MM.1S (cell line): ENCODE data around the gene PPM1A.

Source experiments
- DNase-seq: peaks from one replicate; pipeline ENCODE4 v3.0.0-alpha.2; 2015
- H2AFZ ChIP-seq: fragments of 300-600 bp; sonication (generic); 2 replicates; pipeline ENCODE4 v1.6.0; 2016; ENCODE audit warnings: antibody characterized with exemption, low read length
- H3F3A ChIP-seq: fragments of 300-600 bp; sonication (generic); 2 replicates; pipeline ENCODE4 v1.6.1; 2016; ENCODE audit warnings: mild to moderate bottlenecking, antibody characterized with exemption, low read length, moderate library complexity, mixed read lengths; ENCODE audit not compliant: insufficient read depth
- H3K27ac ChIP-seq: fragments of 300-600 bp; sonication (generic); 2 replicates; pipeline ENCODE4 v1.5.1; 2016; ENCODE audit warnings: mild to moderate bottlenecking, low read length
- H3K27me3 ChIP-seq: fragments of 300-600 bp; sonication (generic); replicated peaks from 2 replicates; pipeline ENCODE4 v1.6.0; 2016; ENCODE audit warnings: low read length; ENCODE audit not compliant: insufficient read depth
- H3K36me3 ChIP-seq: fragments of 300-600 bp; sonication (generic); replicated peaks from 2 replicates; pipeline ENCODE4 v1.6.1; 2016; ENCODE audit warnings: mild to moderate bottlenecking, low read length, mixed read lengths; ENCODE audit not compliant: insufficient read depth
- H3K4me1 ChIP-seq: fragments of 300-600 bp; sonication (generic); 2 replicates; pipeline ENCODE4 v1.6.1; 2016; ENCODE audit warnings: low read length, mixed read lengths
- H3K4me2 ChIP-seq: fragments of 300-600 bp; sonication (generic); 2 replicates; pipeline ENCODE4 v1.6.0; 2016; ENCODE audit warnings: low read depth, low read length
- H3K4me3 ChIP-seq: fragments of 300-600 bp; sonication (generic); 2 replicates; pipeline ENCODE4 v1.5.1; 2016; ENCODE audit warnings: low read length, mixed read lengths
- H3K79me2 ChIP-seq: fragments of 300-600 bp; sonication (generic); 2 replicates; pipeline ENCODE4 v1.6.1; 2016; ENCODE audit warnings: mixed run types, low read length, mixed read lengths
- H3K9ac ChIP-seq: fragments of 300-600 bp; sonication (generic); 2 replicates; pipeline ENCODE4 v1.6.1; 2016; ENCODE audit warnings: low read length, mixed read lengths
- H3K9me2 ChIP-seq: fragments of 300-600 bp; sonication (generic); replicated peaks from 2 replicates; pipeline ENCODE4 v1.6.1; 2016; ENCODE audit warnings: mild to moderate bottlenecking, low read length, mixed read lengths; ENCODE audit not compliant: insufficient read depth
- H3K9me3 ChIP-seq: fragments of 300-600 bp; sonication (generic); replicated peaks from 2 replicates; pipeline ENCODE4 v1.6.1; 2016; ENCODE audit warnings: mild to moderate bottlenecking, low read length, mixed read lengths; ENCODE audit not compliant: insufficient read depth
- H4K20me1 ChIP-seq: fragments of 300-600 bp; sonication (generic); 2 replicates; pipeline ENCODE4 v1.6.1; 2016; ENCODE audit warnings: mild to moderate bottlenecking, low read length, moderate library complexity, mixed read lengths; ENCODE audit not compliant: insufficient read depth
- CTCF ChIP-seq: fragments of 300-600 bp; sonication (generic); IDR thresholded peaks from 2 replicates; pipeline ENCODE4 v1.5.1; 2016; ENCODE audit warnings: antibody characterized with exemption, low read length, mixed read lengths
- EZH2 ChIP-seq: fragments of 300-600 bp; sonication (generic); optimal IDR thresholded peaks from 2 replicates; pipeline ENCODE3; 2017; ENCODE audit warnings: low read depth, mild to moderate bottlenecking, antibody characterized with exemption, low read length, mixed read lengths
- EZH2phosphoT487 ChIP-seq: fragments of 300-600 bp; sonication (generic); IDR thresholded peaks from 2 replicates; pipeline ENCODE4 v1.6.1; 2018; ENCODE audit warnings: antibody characterized with exemption, low read length

The PPM1A gene

GRCh38 chr14:60220917-60221316 lies 28.1 kb upstream of the PPM1A start:
- Histone ChIP-seq H3K4me2 (no peak overlapping the region), H3K4me3 (no peak overlapping the region), H2AFZ (no peak overlapping the region), H3F3A (no peaks in the 10 kb centered on the region), H3K9me2 (no peaks in the 10 kb centered on the region), H3K36me3 (no peaks in the 10 kb centered on the region), H3K27ac (no peak overlapping the region), H3K9me3 (no peaks in the 10 kb centered on the region), H3K27me3 (no peaks in the 10 kb centered on the region), H3K4me1 (no peaks in the 10 kb centered on the region), H4K20me1 (no peaks in the 10 kb centered on the region), H3K9ac (no peak overlapping the region), H3K79me2 (no peaks in the 10 kb centered on the region)
- DNase-seq = no peak
- no peak for TF ChIP-seq CTCF
- TF ChIP-seq EZH2 = no peak
- no peak for TF ChIP-seq EZH2phosphoT487

GRCh38 chr14:60221457-60221856 lies 27.6 kb upstream of the PPM1A start:
- Histone ChIP-seq H3K27me3 (no peaks in the 10 kb centered on the region), H3K36me3 (no peaks in the 10 kb centered on the region), H3K27ac (no peak overlapping the region), H3K9me3 (no peaks in the 10 kb centered on the region), H3K4me1 (no peaks in the 10 kb centered on the region), H3K4me3 (no peak overlapping the region), H3F3A (no peaks in the 10 kb centered on the region), H2AFZ (no peak overlapping the region), H4K20me1 (no peaks in the 10 kb centered on the region), H3K4me2 (no peak overlapping the region), H3K79me2 (no peaks in the 10 kb centered on the region), H3K9ac (no peak overlapping the region), H3K9me2 (no peaks in the 10 kb centered on the region)
- DNase-seq = no peak
- no peak for TF ChIP-seq EZH2phosphoT487
- no peak for TF ChIP-seq EZH2
- no peak for TF ChIP-seq CTCF

GRCh38 chr14:60222820-60223219 lies 26.2 kb upstream of the PPM1A start:
- no peaks in the 10 kb centered on the region for H3K9me3 ChIP-seq
- H2AFZ ChIP-seq = no peak overlapping the region
- H3K36me3 ChIP-seq = no peaks in the 10 kb centered on the region
- no peak overlapping the region for H3K4me2 ChIP-seq
- no peaks in the 10 kb centered on the region for H3K79me2 ChIP-seq
- H3K27me3 ChIP-seq = no peaks in the 10 kb centered on the region
- no peaks in the 10 kb centered on the region for H4K20me1 ChIP-seq
- no peak for DNase-seq
- H3K9ac ChIP-seq = no peak overlapping the region
- no peak for TF ChIP-seq EZH2
- TF ChIP-seq CTCF = no peak
- TF ChIP-seq EZH2phosphoT487 = no peak
- no peaks in the 10 kb centered on the region for H3F3A ChIP-seq
- H3K4me1 ChIP-seq = no peaks in the 10 kb centered on the region
- H3K4me3 ChIP-seq = no peak overlapping the region
- no peak overlapping the region for H3K27ac ChIP-seq
- no peaks in the 10 kb centered on the region for H3K9me2 ChIP-seq

GRCh38 chr14:60225265-60225664 lies 23.8 kb upstream of the PPM1A start:
- Histone ChIP-seq H3K9me2 (no peaks in the 10 kb centered on the region), H3K79me2 (no peaks in the 10 kb centered on the region), H3K4me2 (no peak overlapping the region), H3F3A (no peaks in the 10 kb centered on the region), H2AFZ (no peak overlapping the region), H3K27ac (no peak overlapping the region), H3K27me3 (no peaks in the 10 kb centered on the region), H4K20me1 (no peaks in the 10 kb centered on the region), H3K9ac (no peak overlapping the region), H3K4me1 (no peaks in the 10 kb centered on the region), H3K9me3 (no peaks in the 10 kb centered on the region), H3K4me3 (no peak overlapping the region), H3K36me3 (no peaks in the 10 kb centered on the region)
- no peak for DNase-seq
- TF ChIP-seq EZH2phosphoT487 (no peak), EZH2 (no peak), CTCF (no peak)
